ENCODE results near the gene PSMD8.

The PSMD8 gene

GRCh38 chr19:38385057-38385803, 10.9 kb downstream of the PSMD8 start:
- DNase-seq: no peak
- in situ Hi-C loops (cut with MboI; ENCODE audit: low pct_unique_long_range_greater_than_20kb, low sequenced_read_pairs): no loop called here

- in situ Hi-C loops (cut with MboI; ENCODE audit: low pct_unique_long_range_greater_than_20kb, low sequenced_read_pairs): no loop called here
- DNase-seq: no peak
Observed at GRCh38 chr19:38385804-38386257, 11.5 kb downstream of the PSMD8 start.

GRCh38 chr19:38386300-38386970, 12.1 kb downstream of the PSMD8 start:
- in situ Hi-C loops (cut with MboI; ENCODE audit: low pct_unique_long_range_greater_than_20kb, low sequenced_read_pairs): no loop called here
- no peak for DNase-seq

GRCh38 chr19:38386971-38387549, 12.7 kb downstream of the PSMD8 start:
- DNase-seq: no peak
- in situ Hi-C loops (cut with MboI; ENCODE audit: low pct_unique_long_range_greater_than_20kb, low sequenced_read_pairs): no loop called here

GRCh38 chr19:38387550-38388348, 13.4 kb downstream of the PSMD8 start, which contains the start of gene GGN:
GGN (minus strand) TSS chr19:38388034; CDS start chr19:38387261, 773 bp downstream.
- DNase-seq: peak; percentile 86
- in situ Hi-C loops (cut with MboI; ENCODE audit: low pct_unique_long_range_greater_than_20kb, low sequenced_read_pairs): no loop called here

GRCh38 chr19:38388349-38389100, 14.2 kb downstream of the PSMD8 start, which contains the start of gene SPRED3:
SPRED3 (plus strand) TSS chr19:38388697; CDS start chr19:38390303, 1,606 bp downstream.
- DNase-seq: no peak
- in situ Hi-C loops (cut with MboI; ENCODE audit: low pct_unique_long_range_greater_than_20kb, low sequenced_read_pairs): no loop called here

GRCh38 chr19:38389101-38389925, 14.9 kb downstream of the PSMD8 start:
- no peak for DNase-seq
- in situ Hi-C loops (cut with MboI; ENCODE audit: low pct_unique_long_range_greater_than_20kb, low sequenced_read_pairs): no loop called here

- no peak for DNase-seq
- in situ Hi-C loops (cut with MboI; ENCODE audit: low pct_unique_long_range_greater_than_20kb, low sequenced_read_pairs): no loop called here
Observed at GRCh38 chr19:38389957-38390924, 15.9 kb downstream of the PSMD8 start.

GRCh38 chr19:38391911-38392464, 17.6 kb downstream of the PSMD8 start:
- no peak for DNase-seq
- in situ Hi-C loops (cut with MboI; ENCODE audit: low pct_unique_long_range_greater_than_20kb, low sequenced_read_pairs): no loop called here

GRCh38 chr19:38392707-38393308, 18.4 kb downstream of the PSMD8 start:
- in situ Hi-C loops (cut with MboI; ENCODE audit: low pct_unique_long_range_greater_than_20kb, low sequenced_read_pairs): no loop called here

GRCh38 chr19:38394488-38394887, 20.1 kb downstream of the PSMD8 start:
- in situ Hi-C loops (cut with MboI; ENCODE audit: low pct_unique_long_range_greater_than_20kb, low sequenced_read_pairs): no loop called here
- DNase-seq: no peak

More at GRCh38 chr19:38392707-38393308, 18.4 kb downstream of the PSMD8 start:
- DNase-seq: no peak

- in situ Hi-C loops (cut with MboI; ENCODE audit: low pct_unique_long_range_greater_than_20kb, low sequenced_read_pairs): no loop called here
Observed at GRCh38 chr19:38395381-38396114, 21.2 kb downstream of the PSMD8 start.

GRCh38 chr19:38399081-38399480, 24.7 kb downstream of the PSMD8 start:
- in situ Hi-C loops (cut with MboI; ENCODE audit: low pct_unique_long_range_greater_than_20kb, low sequenced_read_pairs): no loop called here
- no peak for DNase-seq

More at GRCh38 chr19:38395381-38396114, 21.2 kb downstream of the PSMD8 start:
- DNase-seq: no peak

- in situ Hi-C loops (cut with MboI; ENCODE audit: low pct_unique_long_range_greater_than_20kb, low sequenced_read_pairs): no loop called here
- no peak for DNase-seq
Observed at GRCh38 chr19:38399537-38399936, 25.2 kb downstream of the PSMD8 start.

- in situ Hi-C loops (cut with MboI; ENCODE audit: low pct_unique_long_range_greater_than_20kb, low sequenced_read_pairs): no loop called here
- DNase-seq: no peak
Observed at GRCh38 chr19:38400361-38400760, 26.0 kb downstream of the PSMD8 start.

Measured in KBM-7 (cell line).